C4-2B (cell line): ENCODE measurements around the gene HES2.

Source experiments
- H3K27ac ChIP-seq: fragments of 450-650 bp; 2 replicates; pipeline ENCODE4 v1.5.1; 2017
- ZFX ChIP-seq: fragments of 450-650 bp; IDR thresholded peaks from 2 replicates; pipeline ENCODE4 v1.6.1; 2017
- TF ChIP-seq, protein P1 (sequence below): fragments of 450-650 bp; conservative IDR thresholded peaks from 2 replicates; pipeline ENCODE4 v1.5.1; 2017; ENCODE audit warnings: mild to moderate bottlenecking

Gene HES2

DNA sequence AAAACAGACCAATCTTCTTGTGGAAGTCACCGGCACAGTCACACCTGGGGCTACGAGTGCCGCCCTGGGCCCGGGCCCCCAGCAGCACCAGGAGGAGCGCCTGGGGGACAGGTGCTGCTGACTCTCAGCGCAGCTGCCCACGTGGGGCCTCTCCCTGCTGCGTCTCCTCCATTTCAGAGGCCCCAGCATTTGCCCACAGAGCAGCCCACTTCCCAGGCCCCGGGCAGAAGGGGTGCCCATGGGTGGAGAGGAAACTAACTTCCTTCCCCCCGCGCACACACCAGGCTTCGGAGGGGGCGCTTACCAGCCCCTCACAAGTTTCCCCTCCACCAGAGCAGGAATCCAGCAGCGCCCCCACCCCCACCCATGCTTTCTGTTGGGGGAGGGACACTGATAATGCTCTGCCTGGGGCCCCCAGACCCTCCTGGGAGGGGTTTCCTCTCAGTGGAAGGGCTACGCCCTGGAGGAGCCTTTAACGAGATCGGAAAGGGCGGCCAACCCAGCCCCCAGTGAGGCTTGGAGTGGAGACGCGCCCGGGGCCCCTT, 45.8 kb upstream of the HES2 start:
- TF ChIP-seq ZFX, result no peak
- TF ChIP-seq, protein P1, sequence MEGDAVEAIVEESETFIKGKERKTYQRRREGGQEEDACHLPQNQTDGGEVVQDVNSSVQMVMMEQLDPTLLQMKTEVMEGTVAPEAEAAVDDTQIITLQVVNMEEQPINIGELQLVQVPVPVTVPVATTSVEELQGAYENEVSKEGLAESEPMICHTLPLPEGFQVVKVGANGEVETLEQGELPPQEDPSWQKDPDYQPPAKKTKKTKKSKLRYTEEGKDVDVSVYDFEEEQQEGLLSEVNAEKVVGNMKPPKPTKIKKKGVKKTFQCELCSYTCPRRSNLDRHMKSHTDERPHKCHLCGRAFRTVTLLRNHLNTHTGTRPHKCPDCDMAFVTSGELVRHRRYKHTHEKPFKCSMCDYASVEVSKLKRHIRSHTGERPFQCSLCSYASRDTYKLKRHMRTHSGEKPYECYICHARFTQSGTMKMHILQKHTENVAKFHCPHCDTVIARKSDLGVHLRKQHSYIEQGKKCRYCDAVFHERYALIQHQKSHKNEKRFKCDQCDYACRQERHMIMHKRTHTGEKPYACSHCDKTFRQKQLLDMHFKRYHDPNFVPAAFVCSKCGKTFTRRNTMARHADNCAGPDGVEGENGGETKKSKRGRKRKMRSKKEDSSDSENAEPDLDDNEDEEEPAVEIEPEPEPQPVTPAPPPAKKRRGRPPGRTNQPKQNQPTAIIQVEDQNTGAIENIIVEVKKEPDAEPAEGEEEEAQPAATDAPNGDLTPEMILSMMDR, result no peak
- H3K27ac ChIP-seq, result no peak overlapping the region

DNA sequence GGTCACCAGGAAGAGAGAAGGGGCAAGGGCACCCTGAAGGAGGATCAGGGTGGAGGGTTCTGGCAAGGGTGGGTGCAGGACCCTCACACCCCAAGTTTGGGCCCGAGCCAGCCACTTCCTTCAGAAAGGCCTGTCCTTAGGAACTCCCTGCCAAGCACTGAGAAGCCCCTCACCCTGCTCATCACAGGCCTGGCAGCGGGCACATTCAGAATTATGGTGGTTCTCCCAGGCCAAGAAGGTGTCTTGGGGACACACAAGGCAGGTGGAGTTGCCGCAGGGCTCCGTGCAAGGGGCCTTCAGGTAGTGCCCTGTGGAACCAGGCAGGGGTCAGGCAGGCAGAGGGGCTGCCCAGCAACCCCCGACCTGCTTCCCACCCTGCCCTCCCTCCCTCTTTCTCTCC, 45.2 kb upstream of the HES2 start:
- no peak overlapping the region for H3K27ac ChIP-seq
- TF ChIP-seq, protein P1, result no peak
- no peak for TF ChIP-seq ZFX

DNA sequence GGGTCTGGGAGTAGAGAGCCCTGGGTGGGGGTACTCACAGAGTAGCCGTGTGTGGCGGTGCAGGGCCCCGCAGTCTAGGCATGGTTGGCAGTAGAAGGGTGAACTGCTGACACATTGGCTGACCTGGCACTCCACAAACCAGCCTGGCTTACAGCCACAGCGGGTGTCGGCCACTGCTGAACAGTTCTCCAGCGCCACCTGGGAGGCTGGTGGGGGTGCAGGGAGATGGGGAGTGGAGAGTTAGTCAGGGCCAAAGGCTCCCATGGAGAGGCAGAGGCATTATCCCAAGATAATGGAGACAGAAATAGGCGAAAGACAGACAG, 44.8 kb upstream of the HES2 start:
- TF ChIP-seq ZFX, result no peak
- TF ChIP-seq, protein P1, result no peak; the same call in 1 of the 2 replicates
- H3K27ac ChIP-seq, result no peak overlapping the region

DNA sequence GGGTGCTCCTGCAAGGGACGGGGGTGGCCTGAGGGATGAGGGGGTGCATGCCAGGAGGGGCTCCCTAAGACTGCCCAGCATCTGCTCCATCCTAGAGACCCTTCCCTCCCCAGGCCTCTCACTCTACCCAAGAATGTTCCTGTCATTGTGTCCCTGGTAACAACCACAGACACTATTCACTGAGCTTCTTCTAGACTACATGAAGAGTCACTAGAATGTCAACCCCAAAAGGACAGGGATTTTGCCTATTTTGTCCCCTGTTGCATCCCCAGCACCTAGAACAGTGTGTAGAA, 43.3 kb upstream of the HES2 start:
- no peak overlapping the region for H3K27ac ChIP-seq
- no peak for TF ChIP-seq ZFX
- TF ChIP-seq, protein P1, result no peak

DNA sequence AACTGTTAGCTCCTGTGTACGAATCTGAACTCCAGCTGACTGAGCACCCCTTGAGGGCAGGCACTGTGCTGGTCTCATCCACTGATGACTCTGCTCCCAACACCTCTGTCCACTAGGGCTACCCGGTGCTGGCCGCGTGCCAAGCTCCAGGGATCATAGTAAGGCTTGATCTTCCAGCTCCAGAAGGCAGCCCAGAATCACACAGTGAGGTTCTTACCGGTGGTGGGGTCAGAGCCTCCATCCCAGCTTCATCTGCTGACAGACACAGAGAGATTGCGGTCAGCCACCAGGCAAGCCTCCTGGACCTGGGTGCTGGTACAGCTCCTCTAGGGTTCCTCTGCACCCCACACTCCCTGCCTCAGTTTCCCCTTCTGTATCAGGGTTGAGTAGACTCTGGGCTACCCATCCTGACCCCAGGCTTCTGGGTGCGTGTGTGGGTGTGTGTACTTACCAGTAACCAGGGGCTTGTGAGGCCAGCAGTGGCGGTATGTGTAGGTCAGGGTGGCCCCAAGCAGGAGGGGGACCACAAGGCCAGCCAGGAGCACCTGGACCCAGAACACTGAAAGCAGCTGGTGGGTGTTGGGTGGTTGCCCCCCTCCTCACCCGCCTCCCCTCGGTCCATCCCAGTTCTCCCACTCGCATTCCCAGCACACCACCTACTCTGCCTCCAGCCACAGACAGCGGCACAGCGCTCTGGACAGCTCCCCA, 42.8 kb upstream of the HES2 start:
- TF ChIP-seq ZFX, result no peak
- no peak overlapping the region for H3K27ac ChIP-seq

DNA sequence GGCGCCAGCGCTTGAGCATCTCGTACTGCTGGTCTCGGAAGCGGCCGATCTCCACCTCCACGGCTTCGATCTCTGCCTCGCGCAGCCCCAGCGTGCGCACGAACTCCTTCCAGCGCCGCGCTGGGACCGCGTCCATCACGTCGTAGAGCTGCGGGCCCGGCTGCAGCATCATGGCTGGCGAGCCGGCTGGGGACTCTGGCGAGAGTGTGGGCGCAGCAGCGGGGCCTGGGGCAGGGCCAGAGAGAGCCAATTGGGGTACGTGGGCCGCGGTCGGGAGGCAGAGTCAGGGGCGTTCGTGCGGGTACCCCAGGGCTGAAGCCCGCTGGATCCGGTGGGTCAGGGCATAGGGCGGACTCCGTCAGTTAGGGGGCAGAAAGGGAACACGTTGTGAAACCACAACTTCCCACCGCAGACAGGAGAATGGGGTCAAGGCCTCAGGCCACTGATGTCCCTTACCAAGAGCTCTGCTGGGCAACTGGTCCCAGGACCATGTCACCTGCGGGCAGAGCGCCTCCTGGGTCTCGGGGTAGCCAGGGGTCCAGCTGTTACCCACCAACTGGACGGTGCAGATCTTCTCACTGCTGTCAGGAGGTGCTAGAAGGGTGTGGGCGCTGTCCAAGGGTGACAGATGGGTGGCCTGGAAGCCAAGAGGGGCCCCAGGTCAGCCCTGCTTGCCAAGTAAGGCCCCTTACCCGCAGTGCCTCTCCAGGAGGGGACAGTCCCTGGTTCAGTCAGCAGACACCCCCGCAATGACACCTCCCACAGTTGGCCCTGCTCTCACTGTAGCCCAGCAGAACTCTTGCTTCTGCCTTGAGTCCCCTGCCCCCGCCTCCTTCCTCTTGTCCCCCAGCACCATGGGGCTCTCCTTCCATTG, 42.1 kb upstream of the HES2 start:
- no peak overlapping the region for H3K27ac ChIP-seq
- TF ChIP-seq, protein P1, result no peak
- TF ChIP-seq ZFX, result no peak

DNA sequence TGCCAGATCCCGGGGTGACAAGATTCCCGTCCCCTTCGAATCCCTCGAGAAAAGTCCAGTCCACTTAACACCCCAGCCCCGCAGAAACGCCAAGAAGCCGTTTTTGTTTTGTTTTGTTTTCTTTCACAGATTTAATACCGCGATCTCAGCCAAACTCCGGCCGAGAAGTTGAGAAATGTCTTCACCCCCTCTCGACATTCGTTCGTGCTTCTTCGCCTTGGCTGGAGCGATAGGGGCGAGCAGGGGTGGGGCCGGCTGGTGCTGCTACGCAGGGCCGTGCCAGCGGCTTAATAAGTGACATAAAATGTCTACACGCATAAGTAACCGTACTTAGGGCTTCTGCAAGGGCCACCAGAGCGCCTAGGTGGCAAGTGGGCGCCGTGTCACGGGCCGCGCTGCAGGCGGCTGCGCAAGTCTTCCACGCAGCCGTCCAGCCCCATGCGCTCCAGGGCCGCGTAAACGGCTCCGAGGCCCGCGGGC, 41.4 kb upstream of the HES2 start:
- TF ChIP-seq, protein P1, result no peak
- no peak for TF ChIP-seq ZFX
- no peak overlapping the region for H3K27ac ChIP-seq
